Measurements from ENCODE around the gene MTCH1.

The MTCH1 gene

DNA sequence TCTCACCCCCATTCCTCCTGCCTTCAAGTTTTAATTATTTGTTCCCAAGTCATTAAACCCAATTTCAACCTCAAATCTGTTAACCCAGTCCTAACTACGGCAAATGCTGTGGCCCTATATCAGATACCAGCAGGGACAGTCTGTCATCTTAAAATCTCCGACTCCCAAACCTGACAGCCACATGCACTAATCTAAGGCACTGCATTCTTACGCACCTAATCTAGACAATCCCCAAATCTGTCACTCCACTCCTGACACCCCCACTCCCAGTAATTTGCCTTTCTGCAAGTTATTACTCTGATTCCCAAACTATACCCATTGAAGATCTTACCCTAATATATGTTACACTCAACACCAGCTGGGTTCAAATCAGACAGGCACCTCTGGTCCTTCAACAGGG, 2.5 kb downstream of the MTCH1 start:
- peak overlapping the region in 1 of 2 donors; percentile 93 for H3K4me3 ChIP-seq (ENCODE audit: low read depth in 1 of 2, low read length in 2 of 2)
- peaks cover 24 to 63% of the 10 kb centered on the region in 2 donors for H3K4me1 ChIP-seq (ENCODE audit: control insufficient read depth in 1 of 2, insufficient read depth in 2 of 2, low read length in 2 of 2)
- H3K27me3 ChIP-seq (ENCODE audit: low read depth, low read length): no peaks in the 10 kb centered on the region
- H3K27ac ChIP-seq (ENCODE audit: low read length): no peak overlapping the region
- no peaks in the 10 kb centered on the region for H3K9me3 ChIP-seq (ENCODE audit: control insufficient read depth in 1 of 2, low read length in 2 of 2)
- peaks cover 1 to 3% of the 10 kb centered on the region in 2 donors for H3K36me3 ChIP-seq (ENCODE audit: control insufficient read depth in 1 of 2, insufficient read depth in 2 of 2, low read length in 2 of 2)

DNA sequence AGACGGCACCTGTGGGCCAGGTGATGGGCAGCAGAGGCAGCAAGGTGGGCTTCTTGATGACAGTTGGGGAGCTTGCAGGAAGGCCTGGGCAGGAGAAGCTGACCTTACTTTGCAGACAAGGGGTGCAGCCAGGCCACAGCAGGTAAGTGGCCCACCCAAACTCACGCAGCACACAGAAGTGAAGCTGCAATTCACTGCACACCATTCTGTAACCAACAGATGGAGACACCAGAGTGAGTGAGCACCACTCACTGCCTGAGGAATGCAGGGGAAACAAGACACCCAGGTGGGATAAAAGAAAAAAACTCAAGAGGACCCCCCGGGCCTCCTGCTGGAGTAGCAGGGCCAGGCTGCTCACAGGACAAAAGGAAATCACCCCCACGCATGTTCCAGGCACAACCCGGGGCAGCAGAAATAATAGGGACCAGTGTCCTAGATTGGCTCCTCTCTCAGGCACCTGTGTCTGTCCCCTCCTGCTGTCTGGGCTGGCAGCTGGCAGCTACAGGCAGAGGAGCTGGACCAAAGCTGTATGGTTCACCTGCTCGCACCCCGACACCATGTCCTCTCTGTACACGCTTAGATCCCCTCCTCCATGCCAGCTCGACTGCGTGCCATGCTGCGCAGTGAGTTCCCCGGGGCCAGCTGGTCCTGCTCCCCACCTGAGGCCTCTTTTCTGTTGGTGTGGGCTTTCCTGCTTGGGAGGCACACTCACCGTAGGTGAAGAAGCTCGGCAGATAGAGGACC, 4.9 kb downstream of the MTCH1 start:
- H3K27ac ChIP-seq (ENCODE audit: low read length): no peak overlapping the region
- peaks cover 18 to 55% of the 10 kb centered on the region in 2 donors for H3K4me1 ChIP-seq (ENCODE audit: control insufficient read depth in 1 of 2, insufficient read depth in 2 of 2, low read length in 2 of 2)

DNA sequence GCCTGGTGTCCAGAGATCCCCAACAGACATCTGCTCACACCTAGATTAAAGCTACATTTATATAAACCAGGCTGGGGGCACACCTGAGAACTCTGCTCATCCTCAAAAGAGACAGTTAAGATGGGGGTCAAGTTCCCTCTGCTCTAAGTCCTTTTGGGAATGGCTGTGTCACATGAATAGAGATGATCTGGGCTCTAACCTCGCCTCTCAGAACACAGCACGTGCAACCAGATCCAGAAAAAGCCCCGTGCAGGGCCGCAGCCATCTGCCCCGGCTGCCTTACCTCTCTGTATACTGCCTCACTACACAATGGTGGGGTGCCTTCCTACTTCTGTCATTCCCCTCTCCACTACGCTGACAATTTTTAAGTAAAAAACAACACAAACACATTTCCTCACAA, 5.9 kb downstream of the MTCH1 start:
- no peak overlapping the region for H3K4me3 ChIP-seq (ENCODE audit: low read depth in 1 of 2, low read length in 2 of 2)
- peaks cover 33 to 35% of the 10 kb centered on the region in 2 donors for H3K36me3 ChIP-seq (ENCODE audit: control insufficient read depth in 1 of 2, insufficient read depth in 2 of 2, low read length in 2 of 2)
- no peaks in the 10 kb centered on the region for H3K9me3 ChIP-seq (ENCODE audit: control insufficient read depth in 1 of 2, low read length in 2 of 2)
- peaks cover 18 to 55% of the 10 kb centered on the region in 2 donors for H3K4me1 ChIP-seq (ENCODE audit: control insufficient read depth in 1 of 2, insufficient read depth in 2 of 2, low read length in 2 of 2)
- no peak overlapping the region for H3K27ac ChIP-seq (ENCODE audit: low read length)
- no peaks in the 10 kb centered on the region for H3K27me3 ChIP-seq (ENCODE audit: low read depth, low read length)

More for the DNA sequence above, 4.9 kb downstream of the MTCH1 start:
- Histone ChIP-seq H3K9me3 (ENCODE audit: control insufficient read depth in 1 of 2, low read length in 2 of 2) (no peaks in the 10 kb centered on the region), H3K4me3 (ENCODE audit: low read depth in 1 of 2, low read length in 2 of 2) (no peak overlapping the region), H3K36me3 (ENCODE audit: control insufficient read depth in 1 of 2, insufficient read depth in 2 of 2, low read length in 2 of 2) (peaks cover 24 to 26% of the 10 kb centered on the region in 2 donors), H3K27me3 (ENCODE audit: low read depth, low read length) (no peaks in the 10 kb centered on the region)

DNA sequence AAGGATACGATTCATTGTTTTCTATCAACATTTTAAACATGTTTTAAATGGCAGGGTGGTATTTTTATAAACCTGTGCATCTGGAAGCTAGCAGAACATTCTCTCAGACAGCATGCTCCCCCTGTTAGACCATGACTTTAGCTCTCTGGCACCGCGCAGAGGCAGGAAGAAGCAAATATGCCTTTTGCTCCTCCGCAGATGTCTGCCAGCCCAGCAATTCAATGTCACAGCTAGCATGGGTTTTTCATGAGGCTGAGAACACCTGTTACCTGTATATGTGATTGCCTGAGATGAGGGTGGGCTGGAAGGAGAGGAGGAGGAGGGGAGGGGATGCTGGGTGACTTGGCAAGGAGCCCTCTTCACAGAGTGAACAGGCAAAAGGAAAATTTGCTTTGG, 6.7 kb downstream of the MTCH1 start:
- H3K4me3 ChIP-seq (ENCODE audit: low read depth in 1 of 2, low read length in 2 of 2): no peak overlapping the region
- no peaks in the 10 kb centered on the region for H3K9me3 ChIP-seq (ENCODE audit: control insufficient read depth in 1 of 2, low read length in 2 of 2)
- H3K36me3 ChIP-seq (ENCODE audit: control insufficient read depth in 1 of 2, insufficient read depth in 2 of 2, low read length in 2 of 2): peaks cover 41 to 43% of the 10 kb centered on the region in 2 donors
- no peaks in the 10 kb centered on the region for H3K27me3 ChIP-seq (ENCODE audit: low read depth, low read length)
- H3K4me1 ChIP-seq (ENCODE audit: control insufficient read depth in 1 of 2, insufficient read depth in 2 of 2, low read length in 2 of 2): peaks cover 14 to 50% of the 10 kb centered on the region in 2 donors
- no peak overlapping the region for H3K27ac ChIP-seq (ENCODE audit: low read length)

DNA sequence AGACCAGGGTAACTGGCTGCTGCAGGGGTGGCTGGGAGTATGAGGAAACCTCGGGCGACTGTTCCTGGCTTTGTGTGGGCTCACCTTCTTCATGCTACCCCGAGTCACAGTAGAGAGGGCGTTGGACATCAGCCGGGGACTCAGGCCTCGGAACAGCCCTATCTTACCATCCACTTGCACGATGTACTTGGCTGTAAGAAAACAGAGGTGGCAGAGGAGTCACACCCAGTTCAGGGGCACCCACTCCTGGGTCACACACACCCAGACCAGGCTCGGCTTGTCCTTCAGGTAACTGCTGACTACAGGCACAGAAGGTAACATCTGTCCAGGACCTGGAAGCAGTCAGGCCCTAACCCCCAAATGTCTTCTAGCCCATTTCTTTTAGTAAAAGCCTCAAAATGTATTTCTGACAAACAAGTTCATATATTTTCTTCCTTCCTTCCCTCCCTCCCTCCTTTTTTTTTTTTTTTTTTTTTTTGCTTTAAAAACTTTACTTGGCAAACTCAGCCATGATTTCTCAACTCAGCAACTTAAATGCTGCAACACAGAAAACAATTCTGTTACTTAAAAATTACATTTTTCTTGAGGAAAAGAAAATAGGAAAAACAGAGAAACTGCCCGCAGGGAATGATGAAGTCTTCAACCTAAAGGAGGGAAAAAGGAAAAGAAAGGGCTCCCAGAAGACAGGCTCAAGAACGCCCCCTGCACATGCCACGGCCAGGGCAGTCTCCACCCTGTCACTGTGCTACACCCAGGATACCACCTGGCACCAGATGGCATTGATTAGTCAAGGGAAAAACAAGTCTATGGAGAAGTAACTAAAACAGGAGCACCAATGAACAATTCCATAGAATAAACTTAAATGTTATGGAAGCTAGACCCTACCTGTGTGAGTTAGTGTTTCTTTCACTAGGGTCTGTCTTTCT, 7.3 kb downstream of the MTCH1 start:
- no peak overlapping the region for H3K4me3 ChIP-seq (ENCODE audit: low read depth in 1 of 2, low read length in 2 of 2)
- no peak overlapping the region for H3K27ac ChIP-seq (ENCODE audit: low read length)
- H3K27me3 ChIP-seq (ENCODE audit: low read depth, low read length): no peaks in the 10 kb centered on the region
- H3K4me1 ChIP-seq (ENCODE audit: control insufficient read depth in 1 of 2, insufficient read depth in 2 of 2, low read length in 2 of 2): peaks cover 8 to 43% of the 10 kb centered on the region in 2 donors
- peaks cover 45 to 49% of the 10 kb centered on the region in 2 donors for H3K36me3 ChIP-seq (ENCODE audit: control insufficient read depth in 1 of 2, insufficient read depth in 2 of 2, low read length in 2 of 2)
- no peaks in the 10 kb centered on the region for H3K9me3 ChIP-seq (ENCODE audit: control insufficient read depth in 1 of 2, low read length in 2 of 2)

DNA sequence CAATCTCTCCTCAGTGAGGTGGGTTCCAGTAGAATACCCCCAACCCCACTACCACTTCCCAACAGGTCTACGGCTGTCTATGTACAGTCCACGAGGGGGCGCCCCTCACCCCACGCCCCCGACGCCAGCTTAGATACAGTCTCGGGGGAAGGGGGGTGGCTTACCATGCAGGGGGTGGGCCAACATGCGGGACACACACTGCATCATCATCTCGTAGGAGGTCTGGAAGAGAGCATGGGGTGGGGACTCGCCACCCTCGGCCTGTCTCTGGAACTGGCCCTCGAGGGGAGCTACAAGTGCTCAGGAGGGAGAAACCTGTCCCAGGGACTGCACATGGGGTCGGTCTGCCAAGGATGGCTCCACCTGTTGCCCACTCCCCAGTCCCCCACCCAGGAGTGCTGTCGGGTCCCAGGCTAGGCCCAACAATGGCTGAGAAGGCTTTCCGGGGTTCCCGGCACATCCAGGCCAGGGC, 8.5 kb downstream of the MTCH1 start:
- Histone ChIP-seq H3K27ac (ENCODE audit: low read length) (no peak overlapping the region), H3K27me3 (ENCODE audit: low read depth, low read length) (no peaks in the 10 kb centered on the region), H3K9me3 (ENCODE audit: control insufficient read depth in 1 of 2, low read length in 2 of 2) (no peaks in the 10 kb centered on the region), H3K36me3 (ENCODE audit: control insufficient read depth in 1 of 2, insufficient read depth in 2 of 2, low read length in 2 of 2) (peaks cover 56 to 60% of the 10 kb centered on the region in 2 donors), H3K4me1 (ENCODE audit: control insufficient read depth in 1 of 2, insufficient read depth in 2 of 2, low read length in 2 of 2) (peaks cover 0 to 31% of the 10 kb centered on the region in 2 donors), H3K4me3 (ENCODE audit: low read depth in 1 of 2, low read length in 2 of 2) (no peak overlapping the region)

DNA sequence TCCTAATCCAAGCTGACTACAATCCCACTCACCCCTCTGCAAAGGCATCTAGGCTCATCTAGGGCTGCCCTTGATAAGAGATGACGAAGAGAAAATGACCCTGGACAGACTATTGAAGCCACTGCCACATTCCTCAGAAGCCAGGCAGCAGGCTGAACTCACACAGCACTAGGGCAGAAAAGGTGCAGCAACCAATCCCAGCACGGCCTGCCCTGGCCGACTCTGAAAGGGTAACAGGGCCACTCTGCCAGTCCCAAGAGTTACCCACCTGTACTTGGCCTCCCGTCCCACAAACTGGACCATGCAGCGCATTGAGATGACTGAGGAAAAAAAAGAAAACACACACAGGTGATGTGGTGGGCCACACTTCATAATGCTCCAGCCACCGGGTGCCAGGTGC, 9.1 kb downstream of the MTCH1 start:
- Histone ChIP-seq H3K4me3 (ENCODE audit: low read depth in 1 of 2, low read length in 2 of 2) (no peak overlapping the region), H3K27me3 (ENCODE audit: low read depth, low read length) (no peaks in the 10 kb centered on the region), H3K36me3 (ENCODE audit: control insufficient read depth in 1 of 2, insufficient read depth in 2 of 2, low read length in 2 of 2) (peaks cover 61 to 66% of the 10 kb centered on the region in 2 donors), H3K9me3 (ENCODE audit: control insufficient read depth in 1 of 2, low read length in 2 of 2) (no peaks in the 10 kb centered on the region), H3K27ac (ENCODE audit: low read length) (no peak overlapping the region), H3K4me1 (ENCODE audit: control insufficient read depth in 1 of 2, insufficient read depth in 2 of 2, low read length in 2 of 2) (peaks cover 0 to 30% of the 10 kb centered on the region in 2 donors)

DNA sequence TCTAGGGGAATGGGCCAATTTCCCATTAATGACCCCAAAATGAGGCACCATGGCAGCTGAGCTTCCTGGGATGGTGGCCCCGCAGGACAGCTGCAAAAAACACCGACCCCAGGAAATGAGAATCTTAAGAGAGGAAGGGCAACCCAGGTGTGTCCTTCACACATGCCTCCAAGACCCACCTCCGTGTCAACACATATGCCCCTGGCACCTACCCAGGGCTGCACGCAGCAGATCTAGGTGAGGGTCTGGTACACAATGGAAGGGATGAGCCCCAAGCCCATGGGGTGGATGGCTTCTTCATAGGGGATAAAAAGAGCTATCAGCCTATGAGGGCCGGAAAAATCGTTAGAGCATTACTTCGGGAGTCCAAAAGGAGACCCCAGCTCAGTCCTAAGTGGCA, 9.5 kb downstream of the MTCH1 start:
- Histone ChIP-seq H3K27me3 (ENCODE audit: low read depth, low read length) (no peaks in the 10 kb centered on the region), H3K4me3 (ENCODE audit: low read depth in 1 of 2, low read length in 2 of 2) (no peak overlapping the region), H3K36me3 (ENCODE audit: control insufficient read depth in 1 of 2, insufficient read depth in 2 of 2, low read length in 2 of 2) (peaks cover 63 to 70% of the 10 kb centered on the region in 2 donors), H3K9me3 (ENCODE audit: control insufficient read depth in 1 of 2, low read length in 2 of 2) (no peaks in the 10 kb centered on the region), H3K27ac (ENCODE audit: low read length) (no peak overlapping the region), H3K4me1 (ENCODE audit: control insufficient read depth in 1 of 2, insufficient read depth in 2 of 2, low read length in 2 of 2) (peaks cover 0 to 27% of the 10 kb centered on the region in 2 donors)

DNA sequence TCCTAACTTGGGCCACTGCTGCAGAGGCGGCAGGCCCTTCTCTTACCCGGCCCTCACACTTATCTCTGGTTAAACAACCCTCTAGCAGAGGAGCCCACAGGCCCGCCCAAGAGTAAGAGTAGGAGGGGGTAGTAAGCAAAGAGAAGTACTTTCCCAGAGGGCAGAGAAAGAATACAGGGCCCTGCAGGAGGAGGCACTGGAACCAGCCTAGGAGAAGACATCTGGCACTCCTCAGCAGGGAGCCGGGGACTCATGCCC, 10.1 kb downstream of the MTCH1 start:
- Histone ChIP-seq H3K4me1 (ENCODE audit: control insufficient read depth in 1 of 2, insufficient read depth in 2 of 2, low read length in 2 of 2) (peaks cover 0 to 22% of the 10 kb centered on the region in 2 donors), H3K27me3 (ENCODE audit: low read depth, low read length) (no peaks in the 10 kb centered on the region), H3K27ac (ENCODE audit: low read length) (no peak overlapping the region), H3K36me3 (ENCODE audit: control insufficient read depth in 1 of 2, insufficient read depth in 2 of 2, low read length in 2 of 2) (peaks cover 69 to 76% of the 10 kb centered on the region in 2 donors), H3K4me3 (ENCODE audit: low read depth in 1 of 2, low read length in 2 of 2) (no peak overlapping the region), H3K9me3 (ENCODE audit: control insufficient read depth in 1 of 2, low read length in 2 of 2) (no peaks in the 10 kb centered on the region)

DNA sequence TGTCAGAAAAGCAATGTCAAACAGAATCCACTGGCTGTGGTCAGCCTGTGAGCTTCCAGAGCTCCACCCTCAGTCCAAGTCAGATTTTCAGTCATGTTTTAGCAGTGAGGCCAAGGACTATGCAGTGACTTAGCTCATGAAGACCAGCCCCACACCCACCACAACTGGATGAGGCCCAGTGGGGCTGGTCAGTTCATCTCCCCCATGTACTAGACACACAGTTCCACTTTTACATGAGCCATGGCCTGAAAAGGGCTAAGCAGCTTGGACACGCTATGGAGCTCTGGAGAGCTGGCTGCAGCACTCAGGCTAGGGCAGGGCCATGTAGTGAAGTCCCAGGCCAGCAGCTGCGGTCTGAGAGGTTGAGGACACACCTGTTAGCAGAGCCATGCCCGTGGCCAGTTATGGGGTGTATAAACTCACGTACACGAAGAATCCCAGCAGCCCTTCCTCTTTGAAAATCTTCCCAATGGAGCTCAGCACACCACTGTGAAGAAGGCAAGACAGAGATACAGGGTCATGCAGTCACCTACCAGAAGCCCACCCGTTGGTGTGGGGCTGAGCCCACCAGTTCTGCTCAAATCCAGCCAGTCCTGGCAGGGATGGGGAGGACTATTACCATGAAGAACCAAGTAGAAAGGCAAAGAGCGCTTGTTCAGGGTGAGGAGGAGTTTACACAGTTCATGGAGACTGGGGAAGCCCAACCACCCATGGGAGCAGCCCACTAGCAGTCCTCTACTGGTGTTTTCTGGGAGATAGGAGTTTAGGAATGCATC, 10.6 kb downstream of the MTCH1 start:
- H3K4me1 ChIP-seq (ENCODE audit: control insufficient read depth in 1 of 2, insufficient read depth in 2 of 2, low read length in 2 of 2): peaks cover 0 to 16% of the 10 kb centered on the region in 2 donors
- H3K9me3 ChIP-seq (ENCODE audit: control insufficient read depth in 1 of 2, low read length in 2 of 2): no peaks in the 10 kb centered on the region
- no peak overlapping the region for H3K4me3 ChIP-seq (ENCODE audit: low read depth in 1 of 2, low read length in 2 of 2)
- H3K36me3 ChIP-seq (ENCODE audit: control insufficient read depth in 1 of 2, insufficient read depth in 2 of 2, low read length in 2 of 2): peaks cover 74 to 81% of the 10 kb centered on the region in 2 donors
- no peaks in the 10 kb centered on the region for H3K27me3 ChIP-seq (ENCODE audit: low read depth, low read length)
- no peak overlapping the region for H3K27ac ChIP-seq (ENCODE audit: low read length)

DNA sequence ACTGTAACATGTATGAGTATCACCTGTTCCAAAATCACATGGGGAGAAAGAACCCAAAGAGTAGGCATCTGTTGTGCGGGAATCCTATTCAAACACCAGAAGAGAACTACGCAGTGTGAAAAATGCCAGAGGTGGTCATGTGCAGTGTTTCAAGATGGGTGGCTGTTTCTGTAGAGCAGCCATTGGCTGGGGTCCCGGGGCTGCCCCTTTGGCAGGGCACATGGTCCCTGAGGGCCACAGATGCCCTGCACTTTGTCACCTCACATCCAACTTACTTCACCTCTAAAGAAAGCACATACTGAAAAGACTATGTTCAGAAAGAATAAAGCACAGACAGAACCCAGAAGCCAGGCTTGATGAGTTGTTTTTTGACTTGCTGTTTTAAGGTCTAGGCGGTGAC, 12.3 kb downstream of the MTCH1 start:
- Histone ChIP-seq H3K36me3 (ENCODE audit: control insufficient read depth in 1 of 2, insufficient read depth in 2 of 2, low read length in 2 of 2) (peaks cover 92 to 99% of the 10 kb centered on the region in 2 donors), H3K9me3 (ENCODE audit: control insufficient read depth in 1 of 2, low read length in 2 of 2) (no peaks in the 10 kb centered on the region), H3K4me1 (ENCODE audit: control insufficient read depth in 1 of 2, insufficient read depth in 2 of 2, low read length in 2 of 2) (no peaks in the 10 kb centered on the region), H3K27ac (ENCODE audit: low read length) (no peak overlapping the region), H3K4me3 (ENCODE audit: low read depth in 1 of 2, low read length in 2 of 2) (no peak overlapping the region), H3K27me3 (ENCODE audit: low read depth, low read length) (no peaks in the 10 kb centered on the region)

Measured in muscle layer of duodenum (tissue), 2 donors.